ENCODE measurements around the gene RAB8A.
"Not testable (repeated sequence)": the region's sequence is repeated elsewhere in the genome, so short reads cannot be mapped to it uniquely, and the experiment has no call there.

GRCh38 chr19:16087404-16087803 lies 24.3 kb upstream of the RAB8A start:
- not testable (repeated sequence) for TF ChIP-seq CTCF (IDR thresholded peaks at IDR 0.05; ENCODE audit: low read depth, low read length); EZH2phosphoT487 (IDR thresholded peaks at IDR 0.05; ENCODE audit: low read depth)
